Fibroblast of lung (primary cell): Measurements from ENCODE around the gene WDFY1.

ENCODE experiments used
- CTCF ChIP-seq, 2 donors: IDR thresholded peaks in 1 of 2; conservative IDR thresholded peaks in 1 of 2; 1 replicate in 1 of 2; 2 replicates in 1 of 2; pipeline ENCODE4 v1.5.1; 2011 to 2012; ENCODE audit warnings: low read length in 2 of 2, control low read depth in 1 of 2, inconsistent platforms in 1 of 2, low read depth in 1 of 2, mild to moderate bottlenecking in 1 of 2
- EZH2 ChIP-seq: IDR thresholded peaks from 2 replicates; pipeline ENCODE4 v1.5.1; 2012; ENCODE audit warnings: low read length, control low read depth, mild to moderate bottlenecking; ENCODE audit errors: missing control alignments

GRCh38 chr2:223889229-223889628, 55.9 kb downstream of the WDFY1 start:
- TF ChIP-seq EZH2 (no peak), CTCF (conservative IDR thresholded peaks at IDR 0.05 in 1 of 2, IDR thresholded peaks at IDR 0.05 in 1 of 2; ENCODE audit: low read depth in 1 of 2, low read length in 2 of 2) (no peak)
